SU-DHL-6 (cell line): Measurements from ENCODE around the gene MYG1.

Source experiments
- CTCF ChIP-seq: fragments of 200-600 bp; sonication (generic); IDR thresholded peaks from one replicate; pipeline ENCODE4 v1.5.1; 2017; ENCODE audit warnings: antibody characterized with exemption, mild to moderate bottlenecking, low read length, moderate library complexity; ENCODE audit not compliant: insufficient read depth, poor library complexity, severe bottlenecking
- EZH2phosphoT487 ChIP-seq: fragments of 200-600 bp; sonication (generic), shearing (Covaris generic); conservative IDR thresholded peaks from 2 replicates; pipeline ENCODE4 v1.6.1; 2018; ENCODE audit warnings: mild to moderate bottlenecking, antibody characterized with exemption, low read length, moderate library complexity, mixed read lengths

DNA sequence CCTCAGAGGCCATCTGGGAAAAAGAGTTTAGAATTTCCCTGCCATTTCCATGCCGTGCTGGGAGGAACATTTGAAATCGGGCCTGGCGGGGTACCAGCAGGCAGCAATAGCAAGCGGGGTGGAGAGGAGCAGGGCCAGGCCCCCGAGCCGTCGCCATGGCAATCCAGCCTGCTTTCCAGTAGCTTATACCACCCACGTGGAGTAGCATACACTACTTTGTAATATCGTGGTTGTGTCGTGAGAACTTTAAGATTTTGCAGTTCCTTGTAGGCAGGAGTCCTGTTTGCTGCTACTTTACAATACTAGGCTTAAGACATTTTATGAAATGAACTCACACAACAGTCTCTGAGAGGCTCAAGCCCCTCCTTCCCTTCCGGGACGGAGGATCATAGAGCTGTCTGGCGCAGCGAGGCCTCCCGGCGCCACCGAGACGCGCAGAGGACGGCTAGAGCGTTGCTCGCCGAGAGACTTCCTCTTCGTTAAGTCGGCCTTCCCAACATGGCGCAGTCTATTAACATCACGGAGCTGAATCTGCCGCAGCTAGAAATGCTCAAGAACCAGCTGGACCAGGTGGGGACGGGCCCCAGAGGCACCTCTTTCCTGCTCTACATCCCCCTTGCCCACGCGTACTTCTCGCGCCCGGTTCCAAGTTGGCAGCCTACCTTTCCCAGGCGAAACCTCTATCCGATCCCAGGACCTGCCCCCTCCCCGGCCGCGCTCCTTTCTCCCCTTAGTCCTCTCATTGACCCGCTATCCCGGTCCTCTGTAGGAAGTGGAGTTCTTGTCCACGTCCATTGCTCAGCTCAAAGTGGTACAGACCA, 4.2 kb upstream of the MYG1 start, which contains the start of gene PFDN5:
- TF ChIP-seq CTCF (no peak), EZH2phosphoT487 (no peak)
